HCT116 (cell line): ENCODE results near the gene PATL2. TPM values are rescaled to one million over a fixed set of nuclear protein-coding genes. Genes with fewer than 3 reads are reported as not detected.

Experiments used
- ATAC-seq: fragments of 200-7000 bp; cut with Tn5 transposase; 2 replicates; pipeline ENCODE4 v1.9.1; 2020; ENCODE audit warnings: mild to moderate bottlenecking, moderate library complexity
- BruUV-seq: library from RNA; stranded (reverse); fragments of 400-500 nt; replicated peaks from 2 replicates; lab custom pipeline; 2021; lab: Mats Ljungman, UMichigan
- CTCF ChIA-PET: fragments of 300-600 bp; sonication (Branson Sonifier 250); formaldehyde crosslinking; loops from one replicate; lab custom pipeline; 2021; ENCODE audit warnings: antibody characterized with exemption; lab: Charles Lee
- POLR2A ChIA-PET: fragments of 300-600, 350-600 bp; sonication (Branson Sonifier 250); formaldehyde crosslinking; loops from one replicate; lab custom pipeline; 2021; ENCODE audit warnings: antibody characterized with exemption; lab: Charles Lee
- RAD21 ChIA-PET, 2 experiments: fragments of 300-600 bp; sonication (Branson Sonifier 250); formaldehyde crosslinking; loops; one replicate each; lab custom pipeline; 2023; ENCODE audit warnings: low total read pairs in 2 of 2; ENCODE audit not compliant: uncharacterized antibody in 2 of 2, unreplicated experiment in 2 of 2, low non-redundant PET in 1 of 2; lab: Charles Lee
- DNase-seq: peaks from one replicate; pipeline ENCODE4 v3.0.0-alpha.2; 2010; ENCODE audit warnings: low read depth, low spot score
- H2AFZ ChIP-seq: fragments of 200-600 bp; shearing (Covaris generic), sonication (generic); 2 replicates; pipeline ENCODE4 v1.6.1; 2017; ENCODE audit warnings: low read depth, mixed run types, mixed read lengths, antibody characterized with exemption, low read length; ENCODE audit not compliant: poor library complexity, severe bottlenecking
- H3K27ac ChIP-seq: 2 replicates; pipeline ENCODE4 v1.5.1; 2012; ENCODE audit warnings: low read depth, low read length
- H3K27me3 ChIP-seq: fragments of 200-600 bp; sonication (generic); 2 replicates; pipeline ENCODE4 v1.6.1; 2016; ENCODE audit warnings: mixed run types, low read length, mixed read lengths; ENCODE audit not compliant: insufficient read depth
- H3K36me3 ChIP-seq, 2 experiments: fragments of 200-500 bp in 1 of 2; fragments of 200-600 bp in 1 of 2; sonication (Bioruptor generic) in 1 of 2; sonication (generic) in 1 of 2; 2 replicates each; pipeline versions ENCODE4 v1.5.1 to v1.6.1; 2014 to 2016; ENCODE audit warnings: low read length in 2 of 2, inconsistent platforms in 1 of 2, mixed read lengths in 1 of 2, mixed run types in 1 of 2; ENCODE audit not compliant: insufficient read depth in 2 of 2, control insufficient read depth in 1 of 2
- H3K4me1 ChIP-seq, 2 experiments: fragments of 200-600 bp in 1 of 2; sonication (generic) in 1 of 2; 2 replicates each; pipeline versions ENCODE4 v1.5.1 to v1.6.1; 2012 to 2017; ENCODE audit warnings: low read length in 2 of 2, inconsistent platforms in 1 of 2, mild to moderate bottlenecking in 1 of 2, mixed read lengths in 1 of 2, mixed run types in 1 of 2, moderate library complexity in 1 of 2; ENCODE audit not compliant: insufficient read depth in 2 of 2, control insufficient read depth in 1 of 2
- H3K4me2 ChIP-seq: fragments of 200-600 bp; sonication (generic); 2 replicates; pipeline ENCODE4 v1.6.1; 2017; ENCODE audit warnings: mixed run types, low read length, mixed read lengths
- H3K4me3 ChIP-seq, 2 experiments: fragments of 200-600 bp in 1 of 2; sonication (generic) in 1 of 2; replicated peaks in 1 of 2; 2 replicates each; pipeline ENCODE4 v1.5.1; 2011 to 2016; ENCODE audit warnings: low read length in 2 of 2, control low read depth in 1 of 2, low read depth in 1 of 2, mild to moderate bottlenecking in 1 of 2, mixed read lengths in 1 of 2, mixed run types in 1 of 2
- H3K79me2 ChIP-seq: fragments of 200-600 bp; sonication (generic); 2 replicates; pipeline ENCODE4 v1.6.1; 2017; ENCODE audit warnings: mild to moderate bottlenecking, mixed run types, low read length, moderate library complexity, mixed read lengths; ENCODE audit not compliant: insufficient read depth
- H3K9ac ChIP-seq: fragments of 200-600 bp; sonication (generic); 2 replicates; pipeline ENCODE4 v1.6.1; 2016; ENCODE audit warnings: low read length, mixed read lengths
- H3K9me2 ChIP-seq: fragments of 200-600 bp; sonication (generic), shearing (Covaris generic); 2 replicates; pipeline ENCODE4 v1.6.1; 2017; ENCODE audit warnings: mixed run types, mild to moderate bottlenecking, moderate library complexity; ENCODE audit not compliant: insufficient read depth
- H3K9me3 ChIP-seq, 2 experiments: fragments of 200-500 bp in 1 of 2; fragments of 200-600 bp in 1 of 2; sonication (Bioruptor generic) in 1 of 2; sonication (generic) in 1 of 2; 2 replicates each; pipeline ENCODE4 v1.6.1; 2014 to 2017; ENCODE audit warnings: low read length in 2 of 2, mixed read lengths in 2 of 2, inconsistent platforms in 1 of 2, low read depth in 1 of 2, mild to moderate bottlenecking in 1 of 2, mixed run types in 1 of 2, moderate library complexity in 1 of 2; ENCODE audit not compliant: control insufficient read depth in 1 of 2, insufficient read depth in 1 of 2
- H4K20me1 ChIP-seq: fragments of 200-600 bp; sonication (generic), shearing (Covaris generic); 2 replicates; pipeline ENCODE4 v1.6.1; 2017; ENCODE audit warnings: mixed run types, mild to moderate bottlenecking, moderate library complexity; ENCODE audit not compliant: insufficient read depth
- CEBPB ChIP-seq: IDR thresholded peaks from 2 replicates; pipeline ENCODE4 v1.6.1; 2012; ENCODE audit warnings: low read depth
- CTCF ChIP-seq, 3 experiments: fragments of 200-600 bp in 1 of 3; sonication (generic) in 1 of 3; IDR thresholded peaks in 2 of 3; conservative IDR thresholded peaks in 1 of 3; 2 replicates each; pipeline ENCODE4 v1.5.1; 2012 to 2017; ENCODE audit warnings: low read depth in 2 of 3, low read length in 2 of 3, antibody characterized with exemption in 1 of 3, borderline replicate concordance in 1 of 3, control low read depth in 1 of 3, mild to moderate bottlenecking in 1 of 3, mixed read lengths in 1 of 3, mixed run types in 1 of 3, moderate library complexity in 1 of 3; ENCODE audit not compliant: insufficient read depth in 1 of 3
- EGR1 ChIP-seq: IDR thresholded peaks from 2 replicates; pipeline ENCODE4 v1.6.1; 2012; ENCODE audit warnings: low read depth
- FOSL1 ChIP-seq: IDR thresholded peaks from 2 replicates; pipeline ENCODE4 v1.6.1; 2012; ENCODE audit warnings: low read depth
- RAD21 ChIP-seq: IDR thresholded peaks from 2 replicates; pipeline ENCODE4 v1.6.1; 2012; ENCODE audit warnings: low read depth, mild to moderate bottlenecking
- SP1 ChIP-seq: IDR thresholded peaks from 2 replicates; pipeline ENCODE4 v1.6.1; 2012; ENCODE audit warnings: low read depth
- ZBTB33 ChIP-seq: IDR thresholded peaks from 2 replicates; pipeline ENCODE4 v1.6.1; 2011; ENCODE audit warnings: mild to moderate bottlenecking, low read length, moderate library complexity; ENCODE audit not compliant: insufficient replicate concordance; ENCODE audit errors: extremely low read depth
- intact Hi-C: fragments of 100-400 bp; cut with micrococcal nuclease; formaldehyde crosslinking; loops from 2 replicates; pipeline ENCODE4 v1.10.0; 2022
- total RNA-seq: library from RNA; stranded (reverse); gene quantifications from one replicate; pipeline ENCODE4 v1.2.1, GENCODE V29; 2021; ENCODE audit not compliant: unreplicated experiment
- TF ChIP-seq, protein P1 (sequence below): IDR thresholded peaks from 2 replicates; pipeline ENCODE4 v1.6.1; 2012

PATL2 gene
- total RNA-seq, 1 experiment from 2014 or later = 1.2 TPM

DNA sequence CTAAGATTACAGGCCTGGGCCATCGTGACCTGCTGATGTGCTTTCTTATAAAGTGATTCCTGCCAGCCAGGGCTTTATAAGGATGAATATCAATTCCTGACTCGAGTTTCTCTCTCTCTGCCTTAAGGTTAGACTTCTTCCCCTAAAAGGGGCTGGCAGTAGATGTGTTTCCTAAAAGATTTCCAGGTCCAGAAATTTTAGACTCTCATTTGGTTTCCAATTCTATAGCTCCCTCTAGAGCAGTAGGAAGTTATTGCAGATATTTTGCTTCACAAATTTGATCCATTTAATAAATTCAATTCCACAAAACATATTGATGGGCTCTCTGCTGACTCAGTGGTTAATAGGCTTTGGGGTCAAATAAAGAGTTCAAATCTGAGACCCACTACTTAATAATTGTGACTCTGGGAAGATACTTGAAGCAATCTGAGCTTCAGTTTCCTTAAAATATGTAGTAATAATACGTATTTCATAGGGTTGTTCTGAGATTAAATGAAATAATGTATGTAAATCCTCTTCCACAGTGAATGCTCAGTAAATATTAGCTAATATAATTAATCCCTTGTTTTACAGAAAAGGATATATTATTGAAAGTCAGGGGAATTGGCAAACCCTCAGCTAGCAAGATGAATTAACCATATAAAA lies 27.3 kb upstream of the PATL2 start:
- TF ChIP-seq CEBPB (no peak), CTCF (IDR thresholded peaks at IDR 0.05 in 2 of 3, conservative IDR thresholded peaks at IDR 0.05 in 1 of 3; ENCODE audit: borderline replicate concordance in 1 of 3, insufficient read depth in 1 of 3, low read depth in 2 of 3, low read length in 2 of 3) (peak; percentile 58 to 92 (median 78)), RAD21 (peak; percentile 87)
- Histone ChIP-seq H3K27ac (no peak overlapping the region), H4K20me1 (no peaks in the 10 kb centered on the region), H3K9me2 (no peaks in the 10 kb centered on the region), H3K9me3 (no peaks in the 10 kb centered on the region), H3K4me1 (no peaks in the 10 kb centered on the region), H3K4me2 (no peak overlapping the region), H3K27me3 (no peaks in the 10 kb centered on the region), H3K79me2 (no peaks in the 10 kb centered on the region), H3K36me3 (no peaks in the 10 kb centered on the region), H2AFZ (no peak overlapping the region), H3K4me3 (no peak overlapping the region), H3K9ac (no peak overlapping the region)
- peak; percentile 46 for ATAC-seq
- POLR2A ChIA-PET = interaction anchor here (2.3 to 3.8 kb wide), 3 partner anchors 11 to 75 kb away, joined by 7 to 28 read pairs (median 11); partner anchors contain the start of genes B2M, PATL2 and SPG11
- BruUV-seq = no TSS peak
- CTCF ChIA-PET = interaction anchor here (0.9 to 4.0 kb wide), 16 partner anchors 8 to 163 kb away, joined by 3 to 39 read pairs (median 8); partner anchors contain the start of genes B2M, PATL2 and SPG11
- intact Hi-C loops = loop anchor here (1.0 kb wide), 2 partner anchors 75 to 145 kb away; partner anchors contain the start of gene SPG11
- DNase-seq = peak; percentile 62
- RAD21 ChIA-PET = interaction anchor here (1.0 to 4.0 kb wide), 8 partner anchors 10 to 153 kb away, joined by 3 to 16 read pairs (median 4); partner anchors contain the start of gene SPG11 (in 2 of the 2)

- Histone ChIP-seq H3K4me3 (no peak within 1 kb of the TSS), H2AFZ (no peak within 1 kb of the TSS)
- TF ChIP-seq EGR1 = no peak
- TF ChIP-seq SP1 = no peak
- no peak for TF ChIP-seq RAD21
- TF ChIP-seq FOSL1 = no peak
- no peak for TF ChIP-seq ZBTB33
- TF ChIP-seq, protein P1, sequence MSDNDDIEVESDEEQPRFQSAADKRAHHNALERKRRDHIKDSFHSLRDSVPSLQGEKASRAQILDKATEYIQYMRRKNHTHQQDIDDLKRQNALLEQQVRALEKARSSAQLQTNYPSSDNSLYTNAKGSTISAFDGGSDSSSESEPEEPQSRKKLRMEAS = no peak
- TF ChIP-seq, all 23 proteins: peak for 0
- intact Hi-C loops = no loop called here
- ATAC-seq = no peak
- no peaks in the 10 kb centered on the region for H4K20me1 ChIP-seq
- no TSS peak for BruUV-seq
- peaks cover 0 to 4% of the 10 kb centered on the region in 2 experiments; a peak in 2 of 4 replicates for H3K36me3 ChIP-seq
- no peak within 1 kb of the TSS for H3K4me2 ChIP-seq
- H3K4me1 ChIP-seq = no peaks in the 10 kb centered on the region
- H3K9ac ChIP-seq = no peak within 1 kb of the TSS
- no peak within 1 kb of the TSS for H3K27ac ChIP-seq
- CTCF ChIA-PET = interaction anchor here (0.7 to 4.0 kb wide), 10 partner anchors 9 to 157 kb away, joined by 3 to 39 read pairs (median 9); partner anchors contain the start of gene SPG11
- H3K27me3 ChIP-seq = no peaks in the 10 kb centered on the region
- no peaks in the 10 kb centered on the region for H3K79me2 ChIP-seq
- DNase-seq = no peak
- H3K9me3 ChIP-seq = no peaks in the 10 kb centered on the region
- POLR2A ChIA-PET = interaction anchor here (0.9 to 3.8 kb wide), 5 partner anchors 8 to 73 kb away, joined by 3 to 28 read pairs (median 7); partner anchors contain the start of genes B2M, PATL2 and SPG11
- RAD21 ChIA-PET = interaction anchor here in 1 of 2 experiments (1.3 to 4.0 kb wide), 3 partner anchors 23 to 152 kb away, joined by 3 to 16 read pairs (median 6); partner anchors contain the start of gene SPG11
- H3K9me2 ChIP-seq = no peaks in the 10 kb centered on the region
Observed at GRCh38 chr15:44736181-44736765, 25.1 kb upstream of the PATL2 start, which contains the start of gene TRIM69. Gene TRIM69, plus strand, starts transcription at chr15:44736528. Its CDS starts 177 bp downstream, at chr15:44736705.
